Keratinocyte (primary cell): ENCODE results near the gene PCYT1B.

Source experiments
- CTCF ChIP-seq, 3 experiments: IDR thresholded peaks in 1 of 3; conservative IDR thresholded peaks in 1 of 3; optimal IDR thresholded peaks in 1 of 3; 2 replicates in 2 of 3; 3 replicates in 1 of 3; pipeline versions ENCODE3 to v1.5.1; 2011; ENCODE audit warnings: low read length in 3 of 3, mild to moderate bottlenecking in 3 of 3, moderate library complexity in 2 of 3, control low read depth in 1 of 3, inconsistent platforms in 1 of 3; ENCODE audit not compliant: insufficient read depth in 2 of 3; ENCODE audit errors: extremely low read depth in 1 of 3
- EZH2 ChIP-seq: IDR thresholded peaks from one replicate; pipeline ENCODE4 v1.6.1; 2012; ENCODE audit warnings: inconsistent platforms, mild to moderate bottlenecking, low read length, moderate library complexity

GRCh38 chrX:24648495-24648894, 1.3 kb upstream of the PCYT1B start:
- TF ChIP-seq CTCF (optimal IDR thresholded peaks at IDR 0.05 in 1 of 3, IDR thresholded peaks at IDR 0.05 in 1 of 3, conservative IDR thresholded peaks at IDR 0.05 in 1 of 3; ENCODE audit: extremely low read depth in 1 of 3, insufficient read depth in 2 of 3, low read length in 3 of 3) (no peak), EZH2 (no peak)
